CD4-positive, alpha-beta T cell treated with Interleukin-4 for 4 hours (primary cell): ENCODE data around the gene SLC15A3.
"Not testable (repeated sequence)": the region's sequence is repeated elsewhere in the genome, so short reads cannot be mapped to it uniquely, and the experiment has no call there.

Source experiments
- DNase-seq: peaks from one replicate; pipeline ENCODE4 v3.0.0-alpha.2; 2020

The SLC15A3 gene

GRCh38 chr11:60974726-60975125 lies 22.8 kb upstream of the SLC15A3 start:
- no peak for DNase-seq

GRCh38 chr11:60974316-60974715 lies 22.3 kb upstream of the SLC15A3 start:
- not testable (repeated sequence) for DNase-seq

- DNase-seq, result no peak
Measured at GRCh38 chr11:60973699-60974098, 21.7 kb upstream of the SLC15A3 start.

- no peak for DNase-seq
Measured at GRCh38 chr11:60972182-60973030, 20.4 kb upstream of the SLC15A3 start.

GRCh38 chr11:60971520-60971919 lies 19.5 kb upstream of the SLC15A3 start, which contains the start of gene CD6:
TSS of gene CD6 (plus strand) at chr11:60971680. CDS start at chr11:60971866, 186 bp downstream.
- DNase-seq, result peak; percentile 81

GRCh38 chr11:60970890-60971289 lies 18.9 kb upstream of the SLC15A3 start:
- DNase-seq, result no peak

GRCh38 chr11:60970369-60970774 lies 18.4 kb upstream of the SLC15A3 start:
- peak; percentile 76 for DNase-seq

- DNase-seq, result no peak
Measured at GRCh38 chr11:60968223-60968622, 16.2 kb upstream of the SLC15A3 start.

- no peak for DNase-seq
Measured at GRCh38 chr11:60966890-60967289, 14.9 kb upstream of the SLC15A3 start.

GRCh38 chr11:60964801-60965200 lies 12.8 kb upstream of the SLC15A3 start:
- no peak for DNase-seq

GRCh38 chr11:60960405-60960804 lies 8.4 kb upstream of the SLC15A3 start:
- DNase-seq, result no peak

GRCh38 chr11:60959431-60959830 lies 7.5 kb upstream of the SLC15A3 start:
- no peak for DNase-seq

- DNase-seq, result no peak
Measured at GRCh38 chr11:60957188-60957587, 5.2 kb upstream of the SLC15A3 start.

GRCh38 chr11:60955571-60955970 lies 3.6 kb upstream of the SLC15A3 start:
- no peak for DNase-seq

- DNase-seq, result no peak
Measured at GRCh38 chr11:60954421-60954820, 2.4 kb upstream of the SLC15A3 start.

- no peak for DNase-seq
Measured at GRCh38 chr11:60953781-60954180, 1.8 kb upstream of the SLC15A3 start.

GRCh38 chr11:60952742-60953170 lies 780 bp upstream of the SLC15A3 start:
- no peak for DNase-seq

GRCh38 chr11:60951606-60951903 lies 421 bp downstream of the SLC15A3 start:
- DNase-seq, result no peak

GRCh38 chr11:60950933-60951605 lies 907 bp downstream of the SLC15A3 start:
- no peak for DNase-seq

- no peak for DNase-seq
Measured at GRCh38 chr11:60950024-60950423, 2.0 kb downstream of the SLC15A3 start.

- DNase-seq, result no peak
Measured at GRCh38 chr11:60948250-60948649, 3.7 kb downstream of the SLC15A3 start.

GRCh38 chr11:60947700-60948099 lies 4.3 kb downstream of the SLC15A3 start:
- no peak for DNase-seq

GRCh38 chr11:60946601-60947264 lies 5.2 kb downstream of the SLC15A3 start:
- no peak for DNase-seq

- no peak for DNase-seq
Measured at GRCh38 chr11:60945295-60945667, 6.7 kb downstream of the SLC15A3 start.
